Suppressor macrophage (primary cell): ENCODE data around the gene MAP3K9.
A peak's percentile ranks its signal among the peaks of the same experiment; 100 is the strongest.

Source experiments
- DNase-seq, 4 experiments: peaks; one replicate each; pipeline ENCODE4 v3.0.0-alpha.2; 2020 to 2022

The MAP3K9 gene

DNA sequence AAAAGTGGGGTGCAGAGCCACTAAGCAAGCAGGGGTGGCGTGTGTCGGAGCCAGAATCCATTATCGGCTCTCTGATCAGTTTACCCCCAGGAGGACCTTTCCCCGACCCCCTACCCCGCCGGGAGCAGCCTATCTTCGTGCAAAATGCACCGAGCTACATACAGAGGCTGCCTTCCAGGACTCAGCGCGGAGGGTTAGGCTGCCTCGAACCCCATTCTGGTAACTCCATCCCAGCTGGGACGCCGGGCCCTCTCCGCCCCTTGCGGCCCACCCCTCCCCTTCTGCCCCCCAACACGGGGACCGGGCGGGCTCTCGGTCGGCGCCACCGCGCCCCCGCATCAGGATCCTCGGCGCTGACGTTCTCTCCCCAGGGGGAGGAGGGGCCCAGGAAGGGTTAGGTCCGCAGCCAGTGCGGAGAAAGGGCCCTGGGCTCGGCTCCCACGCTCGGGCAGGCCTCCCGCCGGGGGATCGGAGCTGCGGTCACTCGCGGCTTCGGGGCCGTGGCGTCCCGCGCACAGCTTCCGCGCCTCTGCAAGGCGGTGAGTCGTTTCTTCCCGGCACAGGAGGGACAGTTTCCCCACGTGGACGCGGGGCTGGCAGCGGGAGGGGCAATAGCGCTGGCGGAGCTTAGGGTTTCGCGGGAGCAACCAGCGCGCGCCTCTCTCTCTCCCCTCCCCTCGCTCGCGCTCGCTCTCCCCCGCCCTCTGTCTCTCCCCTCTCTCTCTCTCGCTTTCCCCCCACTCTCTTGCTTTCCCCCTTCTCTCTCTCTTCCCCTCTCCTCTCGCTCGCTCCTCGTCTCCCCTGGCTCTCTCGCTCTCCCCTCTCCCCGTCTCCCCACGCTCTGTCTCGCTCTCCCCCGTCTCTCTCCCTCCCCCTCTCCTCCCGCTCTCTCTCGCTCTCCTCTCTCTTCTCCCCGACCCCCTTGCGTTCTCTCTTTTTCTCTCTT, 12.5 kb upstream of the MAP3K9 start:
- peak; percentile 42 to 66 (median 52) for DNase-seq

DNA sequence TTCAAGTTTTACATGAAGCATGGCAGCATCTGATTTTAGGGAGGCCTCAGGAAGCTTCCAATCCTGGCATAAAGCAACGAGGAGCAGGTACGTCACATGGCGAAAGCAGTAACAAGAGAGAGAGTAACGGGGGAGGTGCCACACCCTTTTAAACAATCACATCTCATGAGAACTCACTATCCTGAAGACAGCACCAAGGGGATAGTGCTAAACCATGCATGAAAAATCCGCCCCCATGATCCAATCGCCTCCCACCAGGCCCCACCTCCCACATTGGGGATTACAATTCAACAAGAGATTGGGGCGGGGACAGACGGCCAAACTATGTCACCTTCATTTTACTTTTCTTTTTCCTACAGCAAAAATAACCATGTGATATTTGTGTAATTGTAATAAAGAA, 7.2 kb upstream of the MAP3K9 start:
- no peak for DNase-seq

GRCh38 chr14:70814466-70814865, 5.2 kb upstream of the MAP3K9 start:
- DNase-seq, result no peak

DNA sequence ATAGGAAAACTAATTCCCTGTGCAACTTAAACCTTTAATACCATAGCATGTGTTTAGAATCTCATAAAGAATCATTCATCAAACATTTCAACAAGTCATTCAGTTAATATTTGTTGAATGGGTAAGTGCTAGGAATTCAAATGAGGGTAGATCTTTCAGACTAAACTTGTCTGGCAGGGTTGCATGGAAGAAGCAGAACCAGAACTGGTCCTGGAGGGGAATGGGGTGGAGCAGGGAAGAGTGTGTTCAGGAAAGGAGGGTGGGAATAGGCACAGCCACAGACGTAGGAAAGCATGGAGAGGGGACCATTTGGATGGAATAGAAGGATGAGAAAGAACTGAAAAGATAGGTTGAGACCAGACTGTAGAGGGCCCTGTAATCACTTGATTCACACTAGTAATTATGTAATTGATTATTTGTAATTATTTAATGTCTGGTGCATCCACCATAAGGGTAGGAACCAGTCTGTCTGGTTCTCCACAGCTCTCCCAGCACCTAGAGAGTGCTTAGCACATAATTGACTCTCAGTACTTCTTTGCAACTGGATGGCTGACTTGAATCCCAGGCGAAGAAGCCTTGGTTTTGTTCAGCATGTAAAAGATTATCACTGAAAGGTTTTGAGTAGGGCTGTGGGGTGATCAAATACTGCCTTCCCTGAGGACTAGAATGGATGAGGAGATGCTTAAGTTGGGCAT, 3.0 kb upstream of the MAP3K9 start:
- no peak for DNase-seq

DNA sequence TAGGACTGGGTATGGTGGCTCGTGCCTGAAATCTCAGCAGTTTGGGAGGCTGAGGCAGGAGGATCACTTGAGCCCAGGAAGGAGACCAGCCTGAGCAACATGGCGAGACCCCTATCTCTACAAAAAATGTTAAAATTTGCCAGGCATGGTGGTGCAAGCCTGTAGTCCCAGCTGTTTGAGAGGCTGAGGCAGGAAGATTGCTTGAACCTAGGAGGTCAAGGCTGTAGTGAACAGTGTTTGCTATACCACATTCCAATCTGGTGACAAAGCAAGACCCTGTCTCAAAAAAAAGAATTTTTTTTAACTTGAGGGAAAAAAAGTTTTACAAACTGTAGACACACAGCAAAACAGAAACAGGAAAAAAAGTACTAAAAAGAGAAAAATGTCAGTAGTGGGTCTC, 2.3 kb upstream of the MAP3K9 start:
- no peak for DNase-seq

DNA sequence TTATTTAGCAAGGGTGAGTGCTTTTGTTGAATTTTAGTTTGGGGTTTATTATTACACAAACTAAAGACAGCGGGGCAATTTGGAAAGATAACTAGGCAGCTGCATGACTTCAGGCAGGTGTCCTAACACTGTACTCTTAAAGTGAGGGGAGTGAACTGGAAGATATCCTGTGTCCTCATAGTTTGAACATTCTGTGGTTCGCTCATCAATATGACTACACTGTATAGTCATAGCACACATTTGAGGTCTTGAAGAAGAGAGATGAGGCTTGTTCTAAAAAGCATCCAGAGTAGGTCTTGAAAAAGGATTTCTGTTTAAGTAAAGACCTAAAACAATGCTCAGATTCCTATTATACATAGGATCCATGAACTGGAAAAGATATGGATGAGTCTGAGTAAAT, 1.7 kb upstream of the MAP3K9 start:
- DNase-seq, result no peak

GRCh38 chr14:70810621-70811020, 1.3 kb upstream of the MAP3K9 start:
- no peak for DNase-seq

GRCh38 chr14:70808416-70809224, 693 bp downstream of the MAP3K9 start:
- DNase-seq, result peak in 2 of 4 experiments; percentile 15 to 19

- no peak for DNase-seq
Observed at GRCh38 chr14:70807898-70808415, 1.4 kb downstream of the MAP3K9 start.

DNA sequence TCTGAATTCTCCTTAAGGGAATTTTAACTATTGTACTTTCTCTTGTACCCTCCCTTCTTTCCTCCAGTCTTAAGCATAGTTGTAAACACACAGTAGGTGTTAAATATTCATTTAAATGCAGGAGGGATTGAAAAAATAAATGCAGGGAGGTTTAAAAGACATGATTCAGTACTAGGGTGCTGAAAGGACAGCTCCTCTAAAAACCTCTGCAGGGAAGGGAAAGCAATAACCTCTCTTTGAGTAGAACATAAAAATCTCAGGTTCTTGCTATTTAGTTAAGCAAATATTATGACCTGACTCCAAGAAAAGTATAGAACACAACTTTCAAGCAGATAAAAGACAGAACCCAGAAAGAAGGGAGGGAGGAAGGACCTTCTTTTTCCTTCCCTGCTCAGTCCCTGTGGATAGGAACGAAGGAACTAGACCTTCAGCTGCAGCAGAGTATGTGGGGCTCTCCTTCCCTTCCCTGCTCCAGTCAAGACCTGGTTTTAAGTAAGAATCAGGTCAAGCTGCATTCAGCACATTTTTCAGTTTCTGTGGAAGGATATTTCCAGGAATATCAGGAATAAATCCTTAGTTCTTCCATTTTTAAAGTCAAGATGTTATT, 4.7 kb downstream of the MAP3K9 start:
- peak in 2 of 4 experiments; percentile 31 for DNase-seq

GRCh38 chr14:70803321-70804310, 5.7 kb downstream of the MAP3K9 start:
- peak; percentile 67 to 87 (median 80) for DNase-seq

GRCh38 chr14:70802379-70802778, 6.9 kb downstream of the MAP3K9 start:
- DNase-seq, result no peak

- DNase-seq, result no peak
Observed at GRCh38 chr14:70801836-70802235, 7.5 kb downstream of the MAP3K9 start.

DNA sequence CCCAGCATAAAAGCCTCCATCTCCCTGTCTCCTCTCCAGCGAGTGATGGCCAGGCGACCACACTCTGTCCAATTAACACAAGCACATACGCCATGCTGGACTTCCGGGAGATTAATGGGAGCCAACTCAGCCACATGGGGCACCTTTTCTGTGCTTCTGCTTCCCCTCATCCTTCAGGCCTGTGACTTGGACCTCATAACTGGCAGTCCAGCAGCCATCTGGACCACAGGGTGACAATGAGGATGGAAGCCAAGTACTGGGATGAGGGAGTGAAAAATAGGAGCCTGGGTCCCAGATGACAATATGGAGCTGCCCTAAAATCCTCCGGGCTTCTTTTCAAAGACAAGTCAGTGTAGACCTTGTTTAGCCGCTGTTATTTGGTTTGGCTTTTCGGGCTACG, 12.8 kb downstream of the MAP3K9 start:
- DNase-seq, result no peak

DNA sequence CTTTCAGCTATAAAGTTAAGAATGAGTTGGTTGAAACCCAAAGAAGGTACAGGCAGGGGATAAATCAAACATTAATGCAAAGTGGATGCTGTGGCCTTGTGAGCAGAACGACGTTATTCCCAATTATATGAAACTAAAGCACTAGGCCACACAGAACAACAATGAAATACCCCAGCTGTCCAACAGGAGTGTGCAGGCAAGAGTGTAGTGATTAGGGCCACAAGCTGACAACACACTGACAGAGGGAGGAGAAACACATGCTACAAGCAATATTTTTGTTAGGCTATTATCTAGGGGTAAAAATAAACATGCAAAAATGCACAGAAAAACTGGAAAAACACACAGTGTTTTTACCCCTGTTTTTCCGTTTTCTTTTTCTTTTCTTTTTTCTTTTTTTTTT, 15.0 kb downstream of the MAP3K9 start:
- DNase-seq, result no peak

DNA sequence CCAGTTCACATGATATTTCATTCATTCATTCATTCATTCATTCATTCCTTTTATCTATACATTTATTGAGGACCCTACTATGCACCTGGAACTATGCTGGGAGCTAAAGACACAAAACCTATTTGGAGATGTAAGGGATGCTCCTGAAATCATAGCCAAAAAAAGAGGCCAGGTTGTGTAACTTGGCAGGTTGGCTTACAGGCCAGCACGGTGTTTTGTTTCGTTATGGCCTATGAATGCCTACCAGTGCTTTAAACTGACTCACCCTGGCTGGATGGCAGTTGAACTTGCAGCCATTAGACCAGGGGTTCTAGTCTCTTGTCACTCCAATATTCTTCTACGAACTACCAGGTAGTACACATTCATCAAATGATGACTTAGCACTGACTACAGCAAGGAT, 15.7 kb downstream of the MAP3K9 start:
- no peak for DNase-seq

DNA sequence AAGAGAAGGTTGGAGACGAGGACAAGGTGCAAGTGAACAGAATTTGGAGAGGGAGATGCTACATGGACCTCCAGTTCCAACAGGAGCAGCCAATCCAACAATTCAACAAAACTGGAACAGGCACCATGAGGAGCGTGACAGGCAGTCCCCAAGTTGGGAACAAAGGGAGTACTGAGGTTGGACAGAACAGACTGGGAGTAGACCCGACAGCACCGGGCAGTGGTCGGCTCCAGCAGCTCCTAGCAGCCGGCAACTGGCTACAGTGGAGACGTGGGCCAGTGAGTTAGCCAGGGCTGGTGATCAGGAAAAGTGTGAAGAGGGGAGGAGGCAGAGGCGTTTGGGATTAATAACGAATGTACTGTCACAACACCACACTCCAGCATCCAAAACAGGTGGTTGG, 16.4 kb downstream of the MAP3K9 start:
- no peak for DNase-seq

DNA sequence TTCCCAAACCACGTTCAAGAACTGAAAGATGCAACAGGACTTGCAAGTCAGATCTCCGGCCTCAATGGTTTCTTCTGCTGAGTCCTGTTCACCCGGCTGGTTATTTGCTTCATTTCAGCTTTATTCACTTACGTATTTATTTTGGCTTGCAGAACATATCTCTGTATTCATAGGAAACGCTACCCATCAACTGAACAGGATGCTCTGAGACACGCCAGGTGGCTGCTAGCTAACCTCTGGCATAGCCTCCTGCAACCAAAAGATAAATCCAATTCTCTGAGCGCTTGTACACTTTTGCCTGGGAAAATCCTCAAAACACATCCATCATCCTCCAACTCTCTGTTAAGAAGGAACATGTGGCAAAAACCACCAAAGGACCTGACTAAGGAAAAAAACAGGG, 17.3 kb downstream of the MAP3K9 start:
- DNase-seq, result no peak

DNA sequence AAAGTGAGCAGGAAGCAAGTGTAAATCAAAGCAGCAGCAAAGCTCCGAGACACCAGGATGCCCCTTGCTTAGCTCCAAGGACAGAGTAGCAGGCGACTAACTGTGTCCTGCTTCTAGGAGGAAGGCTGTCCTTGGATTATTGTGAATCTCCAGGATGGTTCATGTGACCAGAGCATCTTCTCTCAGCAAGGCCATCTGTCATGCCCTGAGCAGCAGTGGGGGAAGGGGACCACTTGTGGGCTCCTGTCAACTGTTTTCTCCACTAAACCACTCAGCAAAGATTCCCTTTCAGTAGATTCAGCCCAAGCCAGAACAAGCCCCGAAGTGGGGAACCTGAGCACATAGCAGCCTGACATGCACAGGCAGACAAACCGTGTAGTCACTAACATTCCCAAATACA, 19.4 kb downstream of the MAP3K9 start:
- DNase-seq, result no peak

- DNase-seq, result no peak
Observed at GRCh38 chr14:70789361-70789760, 20.0 kb downstream of the MAP3K9 start.

DNA sequence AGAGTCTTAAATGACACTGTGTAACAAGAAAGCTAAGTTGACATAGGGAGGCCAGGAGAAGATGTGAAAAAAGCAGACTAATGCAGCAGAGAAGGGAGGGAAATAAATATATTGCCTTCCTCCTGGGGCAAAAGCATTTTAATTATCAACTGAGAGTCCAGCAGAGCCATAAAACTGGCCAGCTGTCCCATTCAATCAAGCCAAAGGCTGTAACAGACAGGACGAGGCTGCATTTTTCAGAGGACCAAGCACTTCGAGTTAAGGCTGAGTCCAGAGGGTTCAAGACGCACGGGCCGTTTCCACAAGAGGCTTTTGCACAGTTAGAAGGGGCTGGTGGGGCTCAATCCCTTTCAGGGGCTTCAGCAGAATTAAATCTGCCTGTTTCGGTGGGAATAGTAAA, 20.4 kb downstream of the MAP3K9 start:
- DNase-seq, result no peak
